COR-L47 (cell line): ENCODE data around the gene GRID2.

Experiments
- DNase-seq: peaks from one replicate; lab custom pipeline; 2025; lab: John Stamatoyannopoulos, UW

GRID2 gene

GRCh38 chr4:93809773-93810172 lies 1506.0 kb downstream of the GRID2 start:
- no peak for DNase-seq

- peak; percentile 45 for DNase-seq
These were observed 1506.7 kb downstream of the GRID2 start for GRCh38 chr4:93810340-93810992.

DNA sequence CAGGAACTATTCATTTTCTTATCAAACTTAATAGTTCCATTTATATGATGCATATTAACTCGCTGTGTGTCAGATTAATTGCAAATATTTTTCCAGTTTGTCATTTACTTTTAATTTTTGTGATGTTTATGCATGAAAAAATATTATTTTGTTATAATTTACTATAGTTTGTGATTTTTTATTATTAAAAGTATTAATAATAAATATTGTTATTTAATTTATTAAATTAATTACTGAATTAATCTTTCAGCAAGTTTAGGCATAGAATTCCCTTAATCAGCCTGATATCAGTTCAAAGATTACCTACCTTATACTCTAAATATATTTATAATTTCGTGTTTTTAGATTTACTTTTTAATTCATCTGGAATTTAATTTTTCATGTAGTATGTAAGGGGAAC lies 1509.3 kb downstream of the GRID2 start:
- DNase-seq, result no peak

DNA sequence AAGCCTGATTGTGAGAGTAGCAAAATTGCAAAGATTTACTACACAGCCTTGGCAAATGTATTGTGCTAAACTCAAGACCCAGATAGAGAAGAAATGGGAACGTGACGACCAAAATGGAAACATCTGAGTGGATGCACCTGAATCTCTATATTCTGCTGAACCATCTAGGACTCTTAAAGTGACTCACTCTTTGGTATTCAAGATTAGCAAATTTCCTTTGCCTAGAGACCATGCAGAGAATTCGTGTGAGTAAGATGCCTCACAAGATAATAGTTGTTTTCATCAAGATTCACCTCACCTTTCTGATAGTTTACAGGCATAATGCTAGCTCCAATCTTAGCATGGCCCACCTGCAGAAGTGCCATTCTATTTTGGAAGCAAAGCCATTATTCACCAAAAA lies 1510.4 kb downstream of the GRID2 start:
- DNase-seq, result no peak

DNA sequence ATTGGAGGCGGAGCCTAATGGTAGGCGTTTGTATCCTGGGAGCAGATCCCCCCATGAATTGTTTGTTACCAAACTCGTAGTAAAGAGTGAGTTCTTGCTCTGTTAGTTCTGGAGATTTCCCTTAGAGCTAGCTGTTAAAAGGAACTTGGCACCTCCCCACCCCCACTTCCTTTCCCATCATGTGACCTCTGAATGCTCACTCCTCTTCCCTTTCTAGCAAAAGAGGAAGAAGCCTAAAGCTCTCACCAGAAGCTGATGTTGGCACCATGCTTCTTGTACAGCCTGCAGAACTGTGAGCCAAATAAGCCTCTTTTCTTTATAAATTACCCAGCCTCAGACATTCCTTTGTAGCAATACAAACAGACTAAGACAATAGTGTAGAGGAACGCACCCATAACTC lies 1511.0 kb downstream of the GRID2 start:
- DNase-seq, result no peak
